ENCODE measurements around the gene CPLANE2. TPM values are rescaled to one million over a fixed set of nuclear protein-coding genes. Genes with fewer than 3 reads are reported as not detected.
A peak's percentile ranks its signal among the peaks of the same experiment; 100 is the strongest.

The CPLANE2 gene
- total RNA-seq, 2 donors from 2014 or later: 6.5 to 15.2 TPM

DNA sequence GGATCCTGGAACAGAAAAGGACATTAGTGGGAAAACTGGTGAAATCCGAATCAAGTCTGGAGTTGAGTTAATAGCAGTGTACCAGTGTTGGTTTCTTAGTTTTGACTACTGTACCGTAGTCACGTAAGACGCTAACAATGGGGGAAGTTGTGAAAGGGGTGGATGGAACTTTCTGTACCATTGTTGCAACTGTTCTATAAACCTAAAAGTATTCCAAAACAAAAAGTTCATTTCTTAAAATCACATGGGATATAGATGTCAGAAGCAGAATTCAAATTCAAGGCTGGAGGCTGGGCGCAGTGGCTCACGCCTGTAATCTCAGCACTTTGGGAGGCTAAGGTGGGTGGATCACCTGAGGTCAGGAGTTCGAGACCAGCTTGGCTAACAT is 41.5 kb downstream of the CPLANE2 start:
- Histone ChIP-seq H3K36me3 (no peaks in the 10 kb centered on the region), H3K27me3 (no peaks in the 10 kb centered on the region), H3K4me3 (no peak overlapping the region), H3K4me1 (no peaks in the 10 kb centered on the region), H3K27ac (no peak overlapping the region), H3K9ac (ENCODE audit: low read depth in 2 of 2, low read length in 2 of 2) (no peak overlapping the region), H3K9me3 (no peaks in the 10 kb centered on the region)
- intact Hi-C loops (cut with DNase I): loop anchor here (5.0 kb wide), 1 partner anchor 47 kb away; no protein-coding TSS in a partner anchor
- TF ChIP-seq, protein P1, sequence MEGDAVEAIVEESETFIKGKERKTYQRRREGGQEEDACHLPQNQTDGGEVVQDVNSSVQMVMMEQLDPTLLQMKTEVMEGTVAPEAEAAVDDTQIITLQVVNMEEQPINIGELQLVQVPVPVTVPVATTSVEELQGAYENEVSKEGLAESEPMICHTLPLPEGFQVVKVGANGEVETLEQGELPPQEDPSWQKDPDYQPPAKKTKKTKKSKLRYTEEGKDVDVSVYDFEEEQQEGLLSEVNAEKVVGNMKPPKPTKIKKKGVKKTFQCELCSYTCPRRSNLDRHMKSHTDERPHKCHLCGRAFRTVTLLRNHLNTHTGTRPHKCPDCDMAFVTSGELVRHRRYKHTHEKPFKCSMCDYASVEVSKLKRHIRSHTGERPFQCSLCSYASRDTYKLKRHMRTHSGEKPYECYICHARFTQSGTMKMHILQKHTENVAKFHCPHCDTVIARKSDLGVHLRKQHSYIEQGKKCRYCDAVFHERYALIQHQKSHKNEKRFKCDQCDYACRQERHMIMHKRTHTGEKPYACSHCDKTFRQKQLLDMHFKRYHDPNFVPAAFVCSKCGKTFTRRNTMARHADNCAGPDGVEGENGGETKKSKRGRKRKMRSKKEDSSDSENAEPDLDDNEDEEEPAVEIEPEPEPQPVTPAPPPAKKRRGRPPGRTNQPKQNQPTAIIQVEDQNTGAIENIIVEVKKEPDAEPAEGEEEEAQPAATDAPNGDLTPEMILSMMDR (IDR thresholded peaks at IDR 0.05): no peak
- no peak for DNase-seq

DNA sequence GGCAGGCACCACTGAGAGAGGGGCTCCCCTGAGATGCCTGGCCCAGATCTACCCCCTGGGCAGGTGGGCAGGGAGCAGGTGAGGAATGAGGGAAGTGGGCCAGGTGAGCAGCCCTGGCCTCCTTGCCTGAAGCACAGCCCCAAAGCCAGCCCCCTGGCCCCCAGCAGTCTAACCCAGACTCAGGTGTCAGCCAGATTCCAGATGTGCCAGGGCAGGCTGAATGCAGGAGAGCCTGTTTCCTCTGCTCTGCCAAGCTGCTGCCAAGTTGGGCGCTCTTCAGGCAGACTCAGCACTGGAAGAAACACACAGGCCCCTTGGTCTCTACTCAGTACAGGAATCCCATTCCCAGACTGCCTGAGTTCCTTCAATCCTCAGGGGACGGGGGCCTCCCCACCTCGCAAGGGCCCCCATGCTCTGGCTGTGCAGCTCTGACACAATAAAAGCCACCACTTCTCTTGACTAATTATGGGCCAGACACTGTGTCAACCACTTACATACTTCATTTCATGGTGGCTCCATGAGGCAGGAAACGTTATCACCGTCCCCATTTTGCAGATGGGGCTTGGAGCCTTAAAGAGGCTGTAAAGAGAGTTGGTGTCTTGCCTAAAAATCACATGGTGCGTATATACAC is 45.0 kb downstream of the CPLANE2 start:
- no peaks in the 10 kb centered on the region for H3K36me3 ChIP-seq
- intact Hi-C loops (cut with DNase I): no loop called here
- no peak overlapping the region for H3K9ac ChIP-seq (ENCODE audit: low read depth in 2 of 2, low read length in 2 of 2)

DNA sequence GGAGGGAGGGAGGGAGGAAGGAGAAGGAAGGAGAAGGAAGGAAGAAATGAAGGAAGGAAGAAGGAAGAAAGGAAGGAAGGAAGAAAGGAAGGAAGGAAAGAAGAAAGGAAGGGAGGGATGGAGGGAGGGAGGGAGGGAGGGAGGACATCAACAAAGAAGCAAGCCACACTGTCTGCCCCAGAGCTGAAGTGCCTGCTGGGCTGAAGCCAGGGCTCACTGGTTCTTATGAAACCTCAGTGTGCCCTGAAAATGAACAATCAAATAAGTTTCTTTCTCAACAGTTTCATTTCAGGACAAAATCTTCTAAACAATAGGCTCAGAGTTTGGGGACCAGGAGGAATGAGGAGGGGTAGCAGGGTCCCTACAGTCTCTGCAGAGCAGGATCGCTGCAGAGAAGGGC is 45.7 kb downstream of the CPLANE2 start:
- H3K9me3 ChIP-seq: no peaks in the 10 kb centered on the region
- H3K27me3 ChIP-seq: no peaks in the 10 kb centered on the region
- H3K27ac ChIP-seq: no peak overlapping the region
- H3K4me1 ChIP-seq: no peaks in the 10 kb centered on the region
- DNase-seq: no peak
- intact Hi-C loops (cut with DNase I): no loop called here
- H3K36me3 ChIP-seq: no peaks in the 10 kb centered on the region
- H3K4me3 ChIP-seq: no peak overlapping the region
- H3K9ac ChIP-seq (ENCODE audit: low read depth in 2 of 2, low read length in 2 of 2): no peak overlapping the region
- TF ChIP-seq, protein P1 (IDR thresholded peaks at IDR 0.05): no peak

More for the DNA sequence above, 45.0 kb downstream of the CPLANE2 start:
- Histone ChIP-seq H3K4me3 (no peak overlapping the region), H3K4me1 (no peaks in the 10 kb centered on the region), H3K27me3 (no peaks in the 10 kb centered on the region), H3K9me3 (no peaks in the 10 kb centered on the region), H3K27ac (no peak overlapping the region)
- TF ChIP-seq, protein P1 (IDR thresholded peaks at IDR 0.05): no peak
- no peak for DNase-seq

DNA sequence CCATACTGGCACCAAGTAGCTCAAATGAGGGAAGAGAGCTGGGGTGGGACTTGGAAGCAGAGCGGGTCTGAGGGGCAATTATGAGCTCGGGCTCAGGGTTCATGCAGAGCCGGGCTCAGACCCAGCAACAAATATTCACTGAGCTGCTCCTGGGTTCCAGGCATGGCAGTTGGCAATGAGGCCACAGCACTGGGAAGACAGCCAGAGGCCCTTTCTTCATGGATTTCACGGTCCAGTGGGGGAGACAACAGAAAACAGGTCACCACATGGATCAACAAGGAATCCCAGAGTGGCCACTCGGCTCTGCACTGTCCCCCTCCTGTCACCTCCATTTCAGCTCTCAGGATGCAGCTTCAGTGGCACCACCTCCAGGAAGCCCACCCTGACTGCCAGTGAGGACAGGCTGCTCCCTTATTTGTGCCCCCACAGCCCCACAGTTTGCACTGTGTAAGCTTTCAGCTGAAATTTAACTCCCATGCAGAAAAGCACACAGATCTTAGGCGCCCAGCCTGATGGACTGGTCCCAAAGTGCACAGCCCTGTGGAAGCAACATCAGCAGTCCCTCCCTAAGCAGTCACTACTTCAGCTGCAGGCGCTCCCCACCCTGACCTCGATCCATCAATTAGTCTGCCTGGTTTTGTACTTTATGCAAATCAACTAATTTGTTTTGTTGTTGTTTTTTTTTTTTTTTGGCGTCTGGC is 46.9 kb downstream of the CPLANE2 start:
- H3K27ac ChIP-seq: no peak overlapping the region
- TF ChIP-seq, protein P1 (IDR thresholded peaks at IDR 0.05): no peak
- H3K36me3 ChIP-seq: no peaks in the 10 kb centered on the region
- DNase-seq: no peak
- intact Hi-C loops (cut with DNase I): no loop called here
- H3K9me3 ChIP-seq: no peaks in the 10 kb centered on the region
- H3K27me3 ChIP-seq: no peaks in the 10 kb centered on the region
- no peak overlapping the region for H3K4me3 ChIP-seq
- no peak overlapping the region for H3K9ac ChIP-seq (ENCODE audit: low read depth in 2 of 2, low read length in 2 of 2)
- H3K4me1 ChIP-seq: no peaks in the 10 kb centered on the region

DNA sequence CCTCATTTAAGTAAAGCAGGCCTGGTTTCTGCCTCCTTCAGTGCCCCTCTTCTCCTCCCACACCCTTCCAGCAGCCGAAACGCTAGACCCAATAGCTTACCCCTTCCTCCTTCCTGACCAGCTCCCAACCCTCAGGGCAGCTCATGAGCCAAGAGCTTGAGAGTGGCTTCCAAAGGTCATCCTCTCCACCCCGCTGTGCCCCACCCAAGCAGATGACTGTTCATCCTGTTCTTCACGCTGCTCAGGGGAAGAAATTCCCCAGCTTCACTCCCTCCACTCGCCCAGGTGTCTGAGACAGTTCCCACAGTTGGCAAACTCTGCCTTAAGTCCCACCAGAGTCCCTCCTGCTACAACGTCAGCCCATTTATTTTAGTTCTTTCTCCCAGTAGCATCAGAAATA is 48.0 kb downstream of the CPLANE2 start:
- intact Hi-C loops (cut with DNase I): no loop called here
- Histone ChIP-seq H3K4me3 (no peak overlapping the region), H3K9ac (ENCODE audit: low read depth in 2 of 2, low read length in 2 of 2) (peak overlapping the region; percentile 6 to 27), H3K27me3 (no peaks in the 10 kb centered on the region), H3K36me3 (no peaks in the 10 kb centered on the region), H3K4me1 (no peaks in the 10 kb centered on the region), H3K27ac (peak overlapping the region; percentile 64), H3K9me3 (no peaks in the 10 kb centered on the region)
- DNase-seq: peak; percentile 82
- TF ChIP-seq, protein P1 (IDR thresholded peaks at IDR 0.05): no peak
